Measurements from ENCODE around the gene ZNF219. TPM values are rescaled to one million over a fixed set of nuclear protein-coding genes. Genes with fewer than 3 reads are reported as not detected.

ZNF219 gene
- total and polyA plus RNA-seq, 2 of the 13 experiments (the other 11 are each of a cell fraction or from before 2014, with no cell fraction given): 34.5 to 36.6 TPM

- TF ChIP-seq AKNA (CRISPR knock-in tag; IDR thresholded peaks at IDR 0.05; ENCODE audit: borderline replicate concordance) (no peak), AGO2 (optimal IDR thresholded peaks at IDR 0.05; ENCODE audit: low read depth, low read length) (no peak), KAT8 (CRISPR knock-in tag; IDR thresholded peaks at IDR 0.05) (no peak), HDAC2 (CRISPR knock-in tag; IDR thresholded peaks at IDR 0.05) (0 out of 2 replicates have a peak, but pooled peaks have one; percentile 36), ZNF564 (CRISPR knock-in tag; IDR thresholded peaks at IDR 0.05) (no peak), ZNF597 (CRISPR knock-in tag; IDR thresholded peaks at IDR 0.05) (no peak), CCAR2 (optimal IDR thresholded peaks at IDR 0.05; ENCODE audit: low read depth, low read length) (no peak), KDM5A (IDR thresholded peaks at IDR 0.05; ENCODE audit: borderline replicate concordance, low read length) (no peak), ZNF34 (CRISPR knock-in tag; IDR thresholded peaks at IDR 0.05; ENCODE audit: borderline replicate concordance) (no peak), ZNF24 (IDR thresholded peaks at IDR 0.05) (no peak), TOE1 (CRISPR knock-in tag; IDR thresholded peaks at IDR 0.05) (no peak), NCOA1 (CRISPR knock-in tag; IDR thresholded peaks at IDR 0.05) (no peak), ZNF660 (CRISPR knock-in tag; IDR thresholded peaks at IDR 0.05; ENCODE audit: borderline replicate concordance, low read depth) (no peak), ZNF383 (CRISPR knock-in tag; IDR thresholded peaks at IDR 0.05; ENCODE audit: borderline replicate concordance) (no peak), ZFP82 (CRISPR knock-in tag; IDR thresholded peaks at IDR 0.05; ENCODE audit: borderline replicate concordance) (no peak), ZNF143 (CRISPR knock-in tag; IDR thresholded peaks at IDR 0.05) (no peak), TRIM24 (CRISPR knock-in tag; IDR thresholded peaks at IDR 0.05) (no peak), ZBTB49 (CRISPR knock-in tag; IDR thresholded peaks at IDR 0.05; ENCODE audit: borderline replicate concordance) (no peak), NCOA5 (CRISPR knock-in tag; IDR thresholded peaks at IDR 0.05) (no peak), TIGD3 (CRISPR knock-in tag; IDR thresholded peaks at IDR 0.05; ENCODE audit: borderline replicate concordance) (no peak), RFX5 (IDR thresholded peaks at IDR 0.05; ENCODE audit: low read depth, low read length) (no peak)
Measured at GRCh38 chr14:21096978-21097635, 1.3 kb downstream of the ZNF219 start (continued).

Data from HepG2 (cell line).